ENCODE measurements around the gene CTNNA3.
"Not testable (repeated sequence)": the region's sequence is repeated elsewhere in the genome, so short reads cannot be mapped to it uniquely, and the experiment has no call there.

The CTNNA3 gene

GRCh38 chr10:67696029-67696428 lies at the start of gene CTNNA3:
Gene CTNNA3 (minus strand): TSS chr10:67696195.
- no peak for DNase-seq

GRCh38 chr10:67735430-67735829 lies 39.4 kb upstream of the CTNNA3 start:
- DNase-seq: no peak

GRCh38 chr10:67733511-67733910 lies 37.5 kb upstream of the CTNNA3 start:
- no peak for DNase-seq

- DNase-seq: no peak
These were observed 29.6 kb upstream of the CTNNA3 start for GRCh38 chr10:67725567-67725966.

- DNase-seq: no peak
These were observed 27.6 kb upstream of the CTNNA3 start for GRCh38 chr10:67723601-67724000.

- DNase-seq: no peak
These were observed 26.1 kb upstream of the CTNNA3 start for GRCh38 chr10:67722113-67722512.

- DNase-seq: not testable (repeated sequence)
These were observed 20.5 kb upstream of the CTNNA3 start for GRCh38 chr10:67716455-67716854.

DNA sequence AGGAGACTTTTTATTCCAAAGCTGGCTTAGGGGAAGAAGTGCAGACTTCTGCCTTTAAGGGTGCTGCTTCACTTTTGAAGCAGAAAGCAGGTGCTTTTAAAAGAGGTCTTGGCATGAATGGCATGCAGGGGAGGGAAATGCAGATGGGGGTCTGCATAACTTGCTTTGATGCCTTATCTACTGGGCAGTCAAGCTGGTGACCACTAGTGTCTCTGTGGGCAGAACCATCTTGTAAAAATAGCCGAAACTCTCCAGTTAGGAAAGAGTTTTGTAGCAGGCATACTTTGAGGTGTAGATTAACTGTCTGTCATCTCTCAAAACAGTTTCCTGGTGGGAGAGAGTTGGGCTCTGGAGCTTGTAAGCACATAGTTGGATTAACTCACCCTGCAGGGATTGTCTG lies 9.9 kb upstream of the CTNNA3 start:
- DNase-seq: no peak

GRCh38 chr10:67699613-67700270 lies 3.7 kb upstream of the CTNNA3 start:
- DNase-seq: not testable (repeated sequence)

DNA sequence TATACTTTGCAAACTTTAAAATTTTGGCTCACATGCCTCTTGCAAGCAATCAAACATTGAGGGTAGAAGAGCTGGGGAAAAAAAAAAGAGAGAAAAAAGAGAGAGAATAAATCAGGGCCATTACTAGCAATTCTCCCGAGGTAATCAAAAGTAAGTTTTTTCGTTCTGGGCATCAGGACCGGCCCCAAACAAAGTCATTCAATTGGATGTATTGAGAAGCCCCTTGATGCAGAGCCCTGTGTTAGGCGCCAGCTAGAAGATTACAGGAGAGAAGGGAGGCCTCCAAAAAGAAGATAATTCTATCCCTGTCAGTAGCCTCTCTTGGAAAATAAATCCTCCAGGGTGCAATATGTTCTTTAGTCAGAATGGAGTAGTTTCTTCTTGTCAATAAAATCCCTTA lies 2.2 kb upstream of the CTNNA3 start:
- no peak for DNase-seq

- peak in 14 of 56 donors; percentile 0 to 54 (median 6) for DNase-seq
These were observed 1.7 kb upstream of the CTNNA3 start for GRCh38 chr10:67697724-67698131.

- DNase-seq: no peak
These were observed 684 bp upstream of the CTNNA3 start for GRCh38 chr10:67696679-67697078.

GRCh38 chr10:67695555-67695954 lies 440 bp downstream of the CTNNA3 start:
- DNase-seq: no peak

DNA sequence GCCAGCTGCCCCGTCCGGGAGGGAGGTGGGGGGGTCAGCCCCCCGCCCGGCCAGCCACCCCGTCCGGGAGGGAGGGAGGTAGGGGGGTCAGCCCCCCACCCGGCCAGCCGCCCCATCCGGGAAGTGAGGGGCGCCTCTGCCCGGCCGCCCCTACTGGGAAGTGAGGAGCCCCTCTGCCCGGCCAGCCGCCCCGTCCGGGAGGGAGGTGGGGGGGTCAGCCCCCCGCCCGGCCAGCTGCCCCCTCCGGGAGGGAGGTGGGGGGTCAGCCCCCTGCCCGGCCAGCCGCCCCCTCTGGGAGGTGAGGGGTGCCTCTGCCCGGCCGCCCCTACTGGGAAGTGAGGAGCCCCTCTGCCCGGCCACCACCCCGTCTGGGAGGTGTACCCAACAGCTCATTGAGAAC lies 4.1 kb downstream of the CTNNA3 start:
- DNase-seq: not testable (repeated sequence)

- DNase-seq: not testable (repeated sequence)
These were observed 5.5 kb downstream of the CTNNA3 start for GRCh38 chr10:67690540-67690939.

GRCh38 chr10:67684140-67684539 lies 11.9 kb downstream of the CTNNA3 start:
- not testable (repeated sequence) for DNase-seq

DNA sequence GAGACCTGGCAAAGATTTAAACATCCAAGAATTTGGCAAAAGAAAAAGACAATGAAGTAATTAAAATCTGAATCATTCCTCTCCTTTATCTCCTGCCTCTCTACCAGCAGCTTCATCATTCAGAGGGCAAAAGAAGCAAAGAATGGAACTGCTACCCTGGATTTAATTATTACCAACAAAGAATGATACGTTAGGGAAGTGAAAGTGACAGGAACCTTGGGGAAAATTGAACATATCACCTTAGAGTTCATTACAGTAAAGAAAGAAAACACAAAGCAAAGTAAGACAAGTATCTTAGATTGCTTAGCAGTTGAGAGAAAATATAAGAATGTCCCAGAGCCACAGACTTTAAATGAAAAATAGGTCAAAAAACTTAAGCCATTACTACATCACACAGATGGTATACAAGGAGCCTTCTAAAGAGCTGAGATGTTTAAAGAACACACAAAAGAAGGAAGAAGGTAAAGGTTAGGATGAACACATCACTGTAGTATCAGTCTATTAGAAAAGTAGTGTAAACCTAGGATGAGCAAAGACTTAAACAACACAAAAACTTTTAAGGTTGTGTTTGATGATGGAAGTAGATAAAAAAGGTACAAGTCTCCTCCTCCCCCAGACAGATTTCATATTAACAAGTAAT lies 17.5 kb downstream of the CTNNA3 start:
- no peak for DNase-seq

DNA sequence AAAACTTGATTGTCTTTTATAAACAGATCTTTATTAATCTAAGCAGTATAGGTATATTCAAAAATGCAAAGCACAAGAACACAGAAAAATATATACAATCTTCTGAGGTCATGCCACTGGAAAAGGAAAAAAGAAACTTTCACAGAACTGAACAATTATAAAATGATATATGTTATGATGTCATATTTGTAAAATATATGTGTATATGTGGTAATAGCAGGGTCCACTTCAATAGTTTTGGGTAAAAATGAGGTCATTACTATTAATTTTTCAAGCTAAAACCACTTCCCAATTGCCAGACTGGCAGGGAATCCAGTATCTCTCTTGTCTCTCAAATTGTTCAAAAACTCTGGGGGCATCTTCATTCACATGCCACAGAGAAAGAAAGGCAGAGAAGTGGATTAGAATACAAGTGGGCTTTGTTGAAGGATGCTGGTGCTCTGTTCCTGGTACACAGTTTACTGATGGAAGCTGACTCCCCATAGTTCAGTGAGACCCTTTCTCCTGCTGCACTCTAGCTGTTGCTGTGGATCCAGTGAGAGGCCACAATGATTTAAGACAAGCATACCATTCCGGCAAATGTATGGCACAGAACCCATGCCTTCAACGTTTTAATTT lies 19.7 kb downstream of the CTNNA3 start:
- peak in 2 of 56 donors; percentile 4 to 10 for DNase-seq

- no peak for DNase-seq
These were observed 25.6 kb downstream of the CTNNA3 start for GRCh38 chr10:67670401-67670800.

GRCh38 chr10:67669978-67670377 lies 26.0 kb downstream of the CTNNA3 start:
- no peak for DNase-seq

- DNase-seq: no peak
These were observed 27.5 kb downstream of the CTNNA3 start for GRCh38 chr10:67668448-67668847.

- no peak for DNase-seq
These were observed 29.0 kb downstream of the CTNNA3 start for GRCh38 chr10:67667035-67667425.
